Sigmoid colon (tissue), 4 donors: ENCODE data around the gene KRTAP4-2.

Experiments used
- CTCF ChIP-seq, 4 experiments: fragments of 450-650 bp in 3 of 4; fragments of 200-600 bp in 1 of 4; IDR thresholded peaks; one replicate each; pipeline ENCODE4 v1.5.1; 2016 to 2019; ENCODE audit warnings: antibody characterized with exemption in 4 of 4, mild to moderate bottlenecking in 3 of 4, moderate library complexity in 2 of 4
- EP300 ChIP-seq, 4 donors: sonication (generic); formaldehyde crosslinking; IDR thresholded peaks; one replicate each; pipeline ENCODE4 v1.6.1; 2017; ENCODE audit warnings: antibody characterized with exemption in 4 of 4
- POLR2A ChIP-seq, 2 donors: fragments of 450-650 bp; IDR thresholded peaks; one replicate each; pipeline ENCODE4 v1.6.1; 2016; ENCODE audit warnings: antibody characterized with exemption in 2 of 2, mild to moderate bottlenecking in 2 of 2, moderate library complexity in 2 of 2
- POLR2AphosphoS5 ChIP-seq, 4 donors: sonication (generic); formaldehyde crosslinking; IDR thresholded peaks; one replicate each; pipeline ENCODE4 v1.6.1; 2017; ENCODE audit warnings: antibody characterized with exemption in 4 of 4

DNA sequence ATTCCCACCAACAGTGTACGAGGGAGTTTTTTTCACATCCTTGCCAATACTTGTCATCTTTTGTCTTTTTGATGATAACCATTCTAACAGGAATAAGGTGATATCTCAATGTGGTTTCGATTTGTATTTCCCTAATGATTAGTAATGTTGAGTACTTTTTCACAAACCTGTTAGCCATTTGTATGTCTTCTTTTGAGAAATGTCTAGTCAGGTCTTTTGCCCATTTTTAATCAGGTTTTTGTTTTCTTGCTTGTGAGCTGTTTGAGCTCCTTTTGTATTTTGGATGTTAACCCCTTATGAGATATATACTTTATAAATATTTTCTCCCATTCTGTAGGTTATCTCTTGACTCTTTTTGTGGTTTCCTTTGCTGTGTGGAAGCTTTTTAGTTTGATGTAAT is 26.5 kb downstream of the KRTAP4-2 start:
- no peak for TF ChIP-seq POLR2AphosphoS5 (IDR thresholded peaks at IDR 0.05)
- TF ChIP-seq CTCF (IDR thresholded peaks at IDR 0.05): no peak
- no peak for TF ChIP-seq EP300 (IDR thresholded peaks at IDR 0.05)
- TF ChIP-seq POLR2A (IDR thresholded peaks at IDR 0.05): no peak
